ENCODE data around the gene ATP6V1C2.

- TF ChIP-seq, protein P1, sequence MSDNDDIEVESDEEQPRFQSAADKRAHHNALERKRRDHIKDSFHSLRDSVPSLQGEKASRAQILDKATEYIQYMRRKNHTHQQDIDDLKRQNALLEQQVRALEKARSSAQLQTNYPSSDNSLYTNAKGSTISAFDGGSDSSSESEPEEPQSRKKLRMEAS (IDR thresholded peaks at IDR 0.05) = no peak
- no peak for TF ChIP-seq BHLHE40 (IDR thresholded peaks at IDR 0.05; ENCODE audit: low read depth, low read length)
- no peak for TF ChIP-seq SMC3 (IDR thresholded peaks at IDR 0.05)
- no peak for TF ChIP-seq HOXA7 (CRISPR knock-in tag; IDR thresholded peaks at IDR 0.05)
- no peak for TF ChIP-seq POLR2A (IDR thresholded peaks at IDR 0.05; ENCODE audit: low read length)
- TF ChIP-seq, protein P2, sequence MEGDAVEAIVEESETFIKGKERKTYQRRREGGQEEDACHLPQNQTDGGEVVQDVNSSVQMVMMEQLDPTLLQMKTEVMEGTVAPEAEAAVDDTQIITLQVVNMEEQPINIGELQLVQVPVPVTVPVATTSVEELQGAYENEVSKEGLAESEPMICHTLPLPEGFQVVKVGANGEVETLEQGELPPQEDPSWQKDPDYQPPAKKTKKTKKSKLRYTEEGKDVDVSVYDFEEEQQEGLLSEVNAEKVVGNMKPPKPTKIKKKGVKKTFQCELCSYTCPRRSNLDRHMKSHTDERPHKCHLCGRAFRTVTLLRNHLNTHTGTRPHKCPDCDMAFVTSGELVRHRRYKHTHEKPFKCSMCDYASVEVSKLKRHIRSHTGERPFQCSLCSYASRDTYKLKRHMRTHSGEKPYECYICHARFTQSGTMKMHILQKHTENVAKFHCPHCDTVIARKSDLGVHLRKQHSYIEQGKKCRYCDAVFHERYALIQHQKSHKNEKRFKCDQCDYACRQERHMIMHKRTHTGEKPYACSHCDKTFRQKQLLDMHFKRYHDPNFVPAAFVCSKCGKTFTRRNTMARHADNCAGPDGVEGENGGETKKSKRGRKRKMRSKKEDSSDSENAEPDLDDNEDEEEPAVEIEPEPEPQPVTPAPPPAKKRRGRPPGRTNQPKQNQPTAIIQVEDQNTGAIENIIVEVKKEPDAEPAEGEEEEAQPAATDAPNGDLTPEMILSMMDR (IDR thresholded peaks at IDR 0.05) = no peak
- TF ChIP-seq CEBPB (IDR thresholded peaks at IDR 0.05) = no peak
- TF ChIP-seq GATA3 (IDR thresholded peaks at IDR 0.05; ENCODE audit: borderline replicate concordance) = no peak
- TF ChIP-seq E2F6 (IDR thresholded peaks at IDR 0.05; ENCODE audit: borderline replicate concordance, low read depth) = no peak
- TF ChIP-seq ELK1 (IDR thresholded peaks at IDR 0.05; ENCODE audit: low read depth, low read length) = no peak
- no peak for TF ChIP-seq EHF (CRISPR knock-in tag; IDR thresholded peaks at IDR 0.05)
- TF ChIP-seq MAZ (IDR thresholded peaks at IDR 0.05; ENCODE audit: borderline replicate concordance, low read depth, low read length) = no peak
- TF ChIP-seq, protein P3, sequence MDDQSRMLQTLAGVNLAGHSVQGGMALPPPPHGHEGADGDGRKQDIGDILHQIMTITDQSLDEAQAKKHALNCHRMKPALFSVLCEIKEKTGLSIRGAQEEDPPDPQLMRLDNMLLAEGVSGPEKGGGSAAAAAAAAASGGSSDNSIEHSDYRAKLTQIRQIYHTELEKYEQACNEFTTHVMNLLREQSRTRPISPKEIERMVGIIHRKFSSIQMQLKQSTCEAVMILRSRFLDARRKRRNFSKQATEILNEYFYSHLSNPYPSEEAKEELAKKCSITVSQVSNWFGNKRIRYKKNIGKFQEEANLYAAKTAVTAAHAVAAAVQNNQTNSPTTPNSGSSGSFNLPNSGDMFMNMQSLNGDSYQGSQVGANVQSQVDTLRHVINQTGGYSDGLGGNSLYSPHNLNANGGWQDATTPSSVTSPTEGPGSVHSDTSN (IDR thresholded peaks at IDR 0.05) = no peak
Measured at GRCh38 chr2:10712185-10712809, 9.1 kb upstream of the ATP6V1C2 start.
